A549 (cell line): Measurements from ENCODE around the gene AURKB.

Experiments used
- CEBPB ChIP-seq, 2 experiments: fragments of >200 bp in 1 of 2; sonication (Bioruptor Twin) in 1 of 2; formaldehyde crosslinking in 1 of 2; IDR thresholded peaks; 2 replicates each; pipeline ENCODE4 v1.6.1; 2012 to 2016
- CHD4 ChIP-seq: fragments of 200-600 bp; sonication (generic); IDR thresholded peaks from 2 replicates; pipeline ENCODE4 v1.6.1; 2016; ENCODE audit warnings: antibody characterized with exemption, mild to moderate bottlenecking, borderline replicate concordance
- CTCF ChIP-seq: fragments of >200 bp; sonication (Bioruptor Twin); formaldehyde crosslinking; IDR thresholded peaks from 3 replicates; pipeline ENCODE4 v1.5.1; 2016
- EP300 ChIP-seq, 2 experiments: fragments of >200 bp; sonication (Bioruptor Twin); formaldehyde crosslinking; IDR thresholded peaks; 2 replicates in 1 of 2; 3 replicates in 1 of 2; pipeline ENCODE4 v1.6.1; 2016 to 2017
- POLR2A ChIP-seq: IDR thresholded peaks from 2 replicates; pipeline ENCODE4 v1.6.1; 2012; ENCODE audit warnings: mild to moderate bottlenecking, low read length
- RAD21 ChIP-seq, 2 experiments: fragments of >200 bp in 1 of 2; sonication (Bioruptor Twin) in 1 of 2; formaldehyde crosslinking in 1 of 2; IDR thresholded peaks in 1 of 2; conservative IDR thresholded peaks in 1 of 2; 2 replicates in 1 of 2; 3 replicates in 1 of 2; pipeline ENCODE4 v1.6.1; 2012 to 2018; ENCODE audit warnings: inconsistent platforms in 1 of 2
- TF ChIP-seq, protein P1 (sequence below): fragments of 200-600 bp; sonication (generic); IDR thresholded peaks from 2 replicates; pipeline ENCODE4 v1.6.1; 2016; ENCODE audit warnings: antibody characterized with exemption, mild to moderate bottlenecking, moderate library complexity

DNA sequence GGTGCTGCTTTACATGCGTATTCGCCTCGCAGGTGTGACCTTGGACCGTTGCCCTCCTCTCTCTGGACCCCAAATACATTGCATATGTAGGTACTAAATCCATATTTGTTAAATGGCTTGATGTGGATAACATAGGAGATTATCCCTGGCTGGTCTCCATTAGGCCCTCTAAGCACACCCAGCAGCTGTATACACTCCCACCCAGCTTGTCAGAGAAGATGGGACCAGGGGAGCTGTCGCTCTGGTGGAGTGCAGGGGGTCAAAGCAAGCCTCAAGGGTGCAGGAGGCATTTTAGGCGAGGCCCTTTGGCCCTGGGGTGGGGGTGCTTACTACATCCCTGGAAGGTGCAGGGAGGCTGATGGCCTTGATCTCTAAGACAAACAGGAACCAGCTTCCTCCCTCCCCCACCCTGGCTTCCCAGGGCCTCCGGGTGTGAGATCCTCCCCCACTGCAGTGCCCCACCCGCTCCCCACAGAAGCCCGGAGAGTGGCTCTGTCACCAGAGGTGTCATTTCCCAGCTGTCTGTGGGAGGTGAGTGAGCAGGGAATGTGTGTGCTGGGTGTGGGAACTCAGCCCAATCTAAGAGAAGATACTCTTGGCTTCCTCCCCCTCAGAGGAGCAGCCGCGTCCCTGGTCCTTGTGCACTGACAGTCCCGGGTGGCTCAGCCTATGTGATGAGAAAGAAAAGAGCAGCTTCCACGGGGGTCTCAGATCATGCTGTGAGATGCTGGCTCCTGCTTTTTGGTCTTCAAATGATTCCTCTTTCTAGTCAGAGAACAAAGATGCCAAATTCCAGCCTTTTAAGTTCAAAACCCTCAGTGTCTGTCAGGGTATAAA is 46.2 kb downstream of the AURKB start:
- TF ChIP-seq CTCF = no peak
- TF ChIP-seq POLR2A = no peak
- TF ChIP-seq EP300 (IDR thresholded peaks at IDR 0.05) = no peak
- TF ChIP-seq, protein P1, sequence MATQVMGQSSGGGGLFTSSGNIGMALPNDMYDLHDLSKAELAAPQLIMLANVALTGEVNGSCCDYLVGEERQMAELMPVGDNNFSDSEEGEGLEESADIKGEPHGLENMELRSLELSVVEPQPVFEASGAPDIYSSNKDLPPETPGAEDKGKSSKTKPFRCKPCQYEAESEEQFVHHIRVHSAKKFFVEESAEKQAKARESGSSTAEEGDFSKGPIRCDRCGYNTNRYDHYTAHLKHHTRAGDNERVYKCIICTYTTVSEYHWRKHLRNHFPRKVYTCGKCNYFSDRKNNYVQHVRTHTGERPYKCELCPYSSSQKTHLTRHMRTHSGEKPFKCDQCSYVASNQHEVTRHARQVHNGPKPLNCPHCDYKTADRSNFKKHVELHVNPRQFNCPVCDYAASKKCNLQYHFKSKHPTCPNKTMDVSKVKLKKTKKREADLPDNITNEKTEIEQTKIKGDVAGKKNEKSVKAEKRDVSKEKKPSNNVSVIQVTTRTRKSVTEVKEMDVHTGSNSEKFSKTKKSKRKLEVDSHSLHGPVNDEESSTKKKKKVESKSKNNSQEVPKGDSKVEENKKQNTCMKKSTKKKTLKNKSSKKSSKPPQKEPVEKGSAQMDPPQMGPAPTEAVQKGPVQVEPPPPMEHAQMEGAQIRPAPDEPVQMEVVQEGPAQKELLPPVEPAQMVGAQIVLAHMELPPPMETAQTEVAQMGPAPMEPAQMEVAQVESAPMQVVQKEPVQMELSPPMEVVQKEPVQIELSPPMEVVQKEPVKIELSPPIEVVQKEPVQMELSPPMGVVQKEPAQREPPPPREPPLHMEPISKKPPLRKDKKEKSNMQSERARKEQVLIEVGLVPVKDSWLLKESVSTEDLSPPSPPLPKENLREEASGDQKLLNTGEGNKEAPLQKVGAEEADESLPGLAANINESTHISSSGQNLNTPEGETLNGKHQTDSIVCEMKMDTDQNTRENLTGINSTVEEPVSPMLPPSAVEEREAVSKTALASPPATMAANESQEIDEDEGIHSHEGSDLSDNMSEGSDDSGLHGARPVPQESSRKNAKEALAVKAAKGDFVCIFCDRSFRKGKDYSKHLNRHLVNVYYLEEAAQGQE = no peak
- TF ChIP-seq CEBPB (IDR thresholded peaks at IDR 0.05) = no peak
- TF ChIP-seq CHD4 = no peak
- no peak for TF ChIP-seq RAD21 (conservative IDR thresholded peaks at IDR 0.05 in 1 of 2, IDR thresholded peaks at IDR 0.05 in 1 of 2)
